GM12878 (cell line): ENCODE results near the gene CRYGN.

Source experiments
- CTCF ChIP-seq, 3 experiments: IDR thresholded peaks in 2 of 3; conservative IDR thresholded peaks in 1 of 3; 2 replicates each; pipeline ENCODE4 v1.5.1; 2011; ENCODE audit warnings: low read depth in 3 of 3, low read length in 3 of 3, mild to moderate bottlenecking in 3 of 3, control low read depth in 2 of 3, moderate library complexity in 2 of 3, inconsistent platforms in 1 of 3, mixed read lengths in 1 of 3; ENCODE audit not compliant: control insufficient read depth in 2 of 3, insufficient read depth in 1 of 3; ENCODE audit errors: extremely low read depth in 1 of 3
- FOXK2 ChIP-seq: fragments of 450-650 bp; IDR thresholded peaks from 2 replicates; pipeline ENCODE4 v1.6.1; 2017; ENCODE audit warnings: mild to moderate bottlenecking, moderate library complexity
- GABPA ChIP-seq: IDR thresholded peaks from 2 replicates; pipeline ENCODE4 v1.6.1; 2014; ENCODE audit warnings: antibody characterized with exemption, low read depth, mild to moderate bottlenecking, inconsistent platforms
- HDAC6 ChIP-seq: fragments of 200-600 bp; sonication (generic); IDR thresholded peaks from one replicate; pipeline ENCODE4 v1.8.0; 2017; ENCODE audit warnings: antibody characterized with exemption; ENCODE audit not compliant: unreplicated experiment
- MAX ChIP-seq: IDR thresholded peaks from 2 replicates; pipeline ENCODE4 v1.6.1; 2012; ENCODE audit warnings: low read depth, low read length, improper control_type of control experiment
- MEF2A ChIP-seq: IDR thresholded peaks from 2 replicates; pipeline ENCODE4 v1.6.1; 2011; ENCODE audit warnings: low read depth, mild to moderate bottlenecking, low read length, moderate library complexity; ENCODE audit not compliant: insufficient read depth

- TF ChIP-seq FOXK2 (no peak), HDAC6 (no peak), CTCF (IDR thresholded peaks at IDR 0.05 in 2 of 3, conservative IDR thresholded peaks at IDR 0.05 in 1 of 3; ENCODE audit: control insufficient read depth in 2 of 3, extremely low read depth in 1 of 3, insufficient read depth in 1 of 3, low read depth in 3 of 3, low read length in 3 of 3) (no peak), MEF2A (no peak), MAX (no peak), GABPA (no peak)
Observed at GRCh38 chr7:151412318-151412717, 27.6 kb downstream of the CRYGN start.
